Ramos (cell line): ENCODE results near the gene THAP6.
"Not testable (repeated sequence)": the region's sequence is repeated elsewhere in the genome, so short reads cannot be mapped to it uniquely, and the experiment has no call there.

Experiments
- in situ Hi-C: fragments of 300-500 bp; cut with MboI; formaldehyde crosslinking; loops from one replicate; pipeline ENCODE4 v1.14.3; 2022; ENCODE audit warnings: low sequenced_read_pairs; ENCODE audit not compliant: unreplicated experiment

The THAP6 gene, protein sequence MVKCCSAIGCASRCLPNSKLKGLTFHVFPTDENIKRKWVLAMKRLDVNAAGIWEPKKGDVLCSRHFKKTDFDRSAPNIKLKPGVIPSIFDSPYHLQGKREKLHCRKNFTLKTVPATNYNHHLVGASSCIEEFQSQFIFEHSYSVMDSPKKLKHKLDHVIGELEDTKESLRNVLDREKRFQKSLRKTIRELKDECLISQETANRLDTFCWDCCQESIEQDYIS

DNA sequence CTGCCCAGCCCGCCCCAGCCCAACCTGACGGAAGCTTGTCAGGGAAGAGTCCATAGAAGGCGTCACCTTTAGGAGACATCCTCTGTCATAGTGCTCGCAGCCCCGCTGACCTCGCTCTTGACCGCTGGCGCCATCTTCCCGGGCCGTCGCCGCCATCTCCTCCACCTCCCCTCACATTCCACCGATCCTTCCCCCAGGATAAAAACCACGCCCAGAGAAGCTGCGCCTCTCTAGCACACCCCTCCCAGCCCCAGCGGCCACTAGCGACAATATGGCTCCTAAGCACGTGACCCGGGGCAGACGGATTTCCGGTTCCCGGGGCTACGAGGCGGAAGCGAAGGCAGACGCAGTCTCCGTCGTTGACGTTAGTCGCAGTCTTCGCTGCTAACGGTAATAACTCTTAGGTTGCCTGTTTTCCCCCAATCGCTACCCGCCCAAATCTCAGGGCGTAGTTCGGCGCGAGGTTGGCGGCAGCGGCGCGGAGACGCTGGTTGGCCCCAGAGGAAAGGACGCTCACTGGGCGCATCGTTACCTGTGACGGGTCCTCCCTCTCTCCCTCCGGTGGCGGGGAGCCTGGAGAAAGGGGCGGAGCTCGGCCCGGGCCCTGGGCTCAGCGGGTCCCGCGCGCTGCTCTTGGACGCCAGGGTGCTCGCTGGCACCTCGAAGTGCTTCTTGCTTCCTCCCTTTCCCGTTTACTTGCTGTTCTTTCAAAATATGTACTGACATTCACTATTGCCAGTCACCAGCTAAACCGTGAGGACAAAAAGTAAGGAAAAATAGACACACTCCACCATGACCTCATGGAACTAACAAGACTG lies at the start of gene THAP6, which contains the start of gene RCHY1:
TSS of gene THAP6 (plus strand) at position 343 of the 818 bp plus-strand sequence. CDS start 980 bp downstream, outside the sequence.
TSS of gene RCHY1 (minus strand) at position 273 of the 818 bp plus-strand sequence. CDS start at position 156, 117 bp downstream.
- in situ Hi-C loops, result no loop called here

DNA sequence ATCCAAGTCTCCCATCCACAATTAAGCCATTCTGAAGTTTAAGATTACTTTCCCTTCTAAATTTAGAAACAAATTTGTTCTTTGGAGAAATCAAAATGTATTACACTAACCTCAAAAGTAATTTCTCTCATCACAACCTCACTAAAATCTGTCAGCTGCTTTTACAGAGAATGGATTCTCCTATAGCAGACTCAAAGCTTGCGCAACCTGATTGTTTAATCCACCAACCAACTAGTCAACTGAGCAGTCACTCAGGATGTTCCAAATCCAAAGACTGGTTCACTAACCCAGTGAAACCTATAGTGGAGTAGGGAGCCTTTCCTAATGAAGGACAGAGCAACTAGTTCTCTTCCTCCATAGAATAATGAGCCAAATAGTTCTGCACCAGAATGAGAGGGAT lies 44.4 kb upstream of the THAP6 start:
- in situ Hi-C loops, result no loop called here

DNA sequence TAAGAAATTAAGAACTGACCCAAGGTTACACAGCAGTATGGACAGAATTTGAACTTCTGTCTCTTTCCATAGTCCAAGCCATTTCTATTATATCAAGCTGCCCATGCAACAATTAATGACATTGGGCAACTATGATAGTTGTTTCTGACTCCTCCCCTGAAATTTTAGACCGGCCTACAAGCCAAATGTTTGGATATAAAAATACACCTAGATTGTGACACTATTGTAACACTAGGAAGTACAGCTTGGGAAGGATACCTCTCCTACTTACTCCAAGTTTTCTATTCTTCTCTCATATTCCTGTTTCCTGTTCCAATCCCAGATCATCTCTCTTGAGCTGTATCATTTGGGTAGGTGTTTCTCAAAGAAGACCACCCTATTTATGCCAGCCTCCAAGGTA lies 43.5 kb upstream of the THAP6 start:
- in situ Hi-C loops, result no loop called here

DNA sequence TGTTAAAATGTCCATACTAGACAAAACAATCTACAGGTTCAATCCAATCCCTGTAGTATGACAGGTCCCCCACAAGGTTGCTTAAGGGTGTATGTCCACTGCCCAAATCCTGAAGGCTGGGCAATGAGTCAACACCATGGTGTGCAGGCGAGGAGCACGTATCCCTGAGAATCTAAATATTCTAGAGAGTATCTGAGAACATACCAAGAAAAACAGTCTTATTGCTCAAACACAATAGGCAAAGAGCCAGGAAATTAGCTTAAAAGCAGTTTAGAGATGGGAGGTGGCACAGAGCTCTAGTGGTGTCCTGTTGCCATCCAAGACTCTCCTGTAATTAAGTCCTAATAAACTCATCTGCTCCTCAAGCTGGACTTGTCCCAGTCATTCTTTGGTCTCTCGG lies 37.1 kb upstream of the THAP6 start:
- in situ Hi-C loops, result no loop called here

DNA sequence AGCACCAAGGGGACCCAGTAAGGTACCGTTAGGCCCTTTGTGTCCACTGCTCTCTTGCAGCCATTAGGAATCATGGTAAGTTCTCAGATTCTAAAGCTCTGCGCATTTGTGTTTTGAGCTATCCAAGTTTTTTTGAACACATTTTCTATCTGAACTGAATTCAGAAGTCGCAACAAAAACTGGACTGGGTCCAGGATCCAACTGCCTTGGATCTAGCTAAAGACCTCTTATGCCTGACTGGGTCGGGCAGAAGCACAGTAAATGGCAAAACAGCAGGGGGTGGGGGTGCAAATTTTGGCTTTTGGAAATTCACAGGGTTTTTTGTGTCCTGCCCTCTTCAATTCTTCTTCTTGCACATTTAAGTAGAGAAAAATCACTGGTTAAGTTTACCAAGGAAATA lies 30.1 kb upstream of the THAP6 start:
- in situ Hi-C loops, result no loop called here

DNA sequence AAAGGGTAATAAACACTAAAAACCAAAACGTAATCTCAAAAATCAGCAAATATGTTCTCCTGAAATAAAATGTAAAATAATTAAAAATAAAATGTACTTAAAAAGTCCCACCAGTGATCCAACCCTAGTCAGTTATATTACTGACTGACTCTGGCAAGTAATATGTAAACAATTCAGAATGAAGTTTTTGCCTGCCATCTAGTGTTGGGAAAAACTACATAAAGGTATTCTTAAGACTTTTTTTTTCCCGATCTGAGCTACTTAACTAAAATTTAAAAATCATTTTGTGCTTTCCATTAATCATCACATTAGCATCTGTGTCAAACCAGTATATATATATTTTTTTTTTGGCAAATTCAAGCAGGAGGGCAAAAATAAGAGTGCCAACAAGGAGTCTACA lies 24.1 kb upstream of the THAP6 start:
- in situ Hi-C loops, result no loop called here

DNA sequence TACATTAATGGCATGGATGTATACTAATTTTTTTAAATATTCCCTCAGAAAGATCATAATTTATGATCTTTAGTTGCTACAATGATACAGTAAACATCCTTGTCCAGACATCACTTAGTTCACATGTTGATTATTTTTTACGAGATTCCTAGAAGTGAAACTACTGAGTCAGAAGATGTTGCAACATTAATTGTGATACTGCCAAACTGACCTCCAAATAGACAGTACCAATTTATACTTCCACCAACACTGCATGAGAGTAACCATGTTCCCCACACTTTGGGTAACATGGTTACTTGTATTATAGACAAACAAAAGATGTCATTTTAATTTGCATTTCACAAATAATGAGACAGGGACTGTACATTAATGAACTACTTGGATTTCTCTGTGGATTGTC lies 19.7 kb upstream of the THAP6 start:
- in situ Hi-C loops, result no loop called here

DNA sequence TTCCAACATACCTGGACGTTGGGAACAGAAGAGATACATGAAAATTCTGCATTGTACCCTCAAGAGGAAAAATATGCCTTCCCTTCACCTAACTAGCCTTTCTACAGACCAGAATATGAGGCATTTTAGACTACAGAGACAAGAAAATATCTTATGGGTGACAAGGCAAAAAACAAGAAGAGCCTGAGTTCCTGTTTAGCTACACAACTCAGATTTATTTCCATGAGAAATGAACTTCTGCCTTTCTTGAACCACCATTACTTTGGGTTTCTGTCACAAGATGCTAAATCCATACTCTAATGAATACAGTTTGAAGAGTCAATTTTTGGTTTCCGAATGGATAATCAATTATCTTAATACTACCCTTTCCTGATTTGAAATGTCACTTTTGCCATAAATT lies 18.8 kb upstream of the THAP6 start:
- in situ Hi-C loops, result no loop called here

DNA sequence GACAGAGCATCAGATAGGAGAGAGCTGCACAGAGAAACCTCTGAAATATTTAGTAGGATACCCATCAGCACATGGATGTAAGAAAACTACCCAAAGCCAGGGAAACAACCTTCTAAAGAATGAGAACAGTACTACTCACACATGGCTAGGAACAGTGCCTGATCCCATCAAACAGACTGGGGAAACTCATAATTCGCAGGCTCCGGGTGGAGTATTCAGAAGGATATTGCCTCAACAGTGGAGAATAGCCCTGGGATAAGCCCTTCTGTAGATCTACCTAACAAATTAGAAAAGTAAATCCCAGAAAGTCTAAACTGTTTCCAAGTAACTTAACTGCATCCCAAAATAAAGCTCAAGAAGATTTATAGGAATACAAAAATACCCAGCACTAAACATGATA lies 17.9 kb upstream of the THAP6 start:
- in situ Hi-C loops, result no loop called here

DNA sequence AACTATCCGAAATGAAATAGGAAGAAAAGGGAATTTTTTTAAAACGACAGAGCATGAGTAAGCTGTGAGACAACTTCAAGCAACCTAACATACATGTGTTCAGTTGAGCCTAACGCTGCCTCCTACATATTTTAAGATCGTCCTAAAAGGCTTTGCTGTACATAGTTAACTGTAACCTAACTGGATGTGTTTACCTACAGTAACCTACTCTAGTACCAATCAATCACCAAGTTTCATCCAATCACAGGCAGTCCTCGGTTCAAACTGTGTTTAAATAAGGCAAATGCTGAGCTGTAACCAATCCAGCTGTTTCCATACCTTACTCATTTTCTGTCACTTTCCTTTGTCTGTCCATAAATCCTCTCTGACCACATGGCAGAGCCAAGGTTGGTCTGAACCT lies 17.1 kb upstream of the THAP6 start:
- in situ Hi-C loops, result no loop called here

DNA sequence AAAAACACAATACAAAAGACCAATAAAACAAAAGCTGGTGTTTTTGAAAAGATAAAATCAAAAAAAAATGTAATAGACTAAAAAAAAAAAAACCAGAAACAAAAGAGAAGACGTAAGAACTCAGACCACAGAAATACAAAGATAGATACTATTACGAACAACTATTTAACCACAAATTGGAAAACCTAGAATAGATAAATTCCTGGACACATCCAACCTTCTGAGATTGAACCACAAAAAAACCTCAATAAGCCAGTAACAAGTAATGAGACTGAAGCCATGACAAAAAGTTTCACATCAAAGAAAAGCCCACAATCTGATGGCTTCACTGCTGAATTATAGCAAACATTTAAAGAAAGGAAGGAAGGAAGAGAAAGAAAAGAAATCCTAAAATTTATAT lies 16.2 kb upstream of the THAP6 start:
- in situ Hi-C loops, result no loop called here

DNA sequence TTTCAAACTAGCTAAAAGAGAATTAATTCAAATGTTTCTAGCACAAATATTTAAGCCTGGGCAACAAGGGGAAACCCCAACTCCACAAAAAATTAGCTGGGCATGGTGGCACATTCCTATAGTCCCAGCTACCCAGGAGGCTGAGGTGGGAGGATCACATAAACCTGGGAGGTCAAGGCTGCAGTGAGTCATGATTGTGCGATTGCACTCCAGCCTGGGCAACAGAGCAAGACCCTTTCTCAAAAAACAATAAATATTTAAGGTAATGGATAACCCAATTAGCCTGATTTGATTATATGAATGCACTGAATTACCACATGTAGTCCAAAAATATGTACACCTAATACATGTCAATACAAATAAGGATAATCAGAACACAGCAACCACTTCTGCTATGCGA lies 14.4 kb upstream of the THAP6 start:
- in situ Hi-C loops, result no loop called here

DNA sequence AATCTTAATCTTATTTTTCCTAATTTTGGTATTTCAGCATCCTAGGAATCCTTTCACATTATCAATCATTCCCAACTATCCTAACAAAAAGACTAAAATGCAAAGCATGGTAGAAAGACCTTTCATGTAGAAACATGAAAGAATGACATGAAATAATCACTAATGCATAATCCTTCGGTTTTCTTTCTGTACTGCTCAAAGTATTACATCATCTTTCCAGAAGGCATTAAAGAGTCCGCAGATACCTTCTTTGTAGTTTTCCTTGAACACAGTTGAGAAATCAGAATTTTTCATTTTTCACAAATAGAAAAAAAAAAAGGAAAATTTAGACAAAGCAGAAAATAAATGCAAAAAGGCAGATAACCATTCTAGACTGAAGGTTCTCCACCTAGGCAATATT lies 11.6 kb upstream of the THAP6 start:
- in situ Hi-C loops, result no loop called here

DNA sequence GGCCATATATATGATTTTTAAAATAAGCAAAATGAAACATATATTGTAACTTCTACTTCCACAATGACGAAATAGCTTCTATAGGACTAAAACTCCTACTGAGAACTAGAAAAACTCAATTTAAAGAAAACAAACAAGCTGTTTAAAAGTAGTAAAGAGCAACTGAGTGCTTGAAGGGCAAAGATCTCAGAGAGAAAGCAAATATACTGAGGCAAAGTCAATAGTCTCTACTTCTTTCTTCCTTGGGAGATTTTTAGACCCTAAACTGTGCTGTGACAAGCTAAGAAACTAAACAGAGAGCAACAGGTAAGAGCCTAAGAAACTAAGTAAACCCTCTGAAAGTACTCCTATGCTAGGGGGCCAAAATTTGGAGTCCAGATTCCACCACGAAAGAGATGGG lies 8.6 kb upstream of the THAP6 start:
- in situ Hi-C loops, result no loop called here

DNA sequence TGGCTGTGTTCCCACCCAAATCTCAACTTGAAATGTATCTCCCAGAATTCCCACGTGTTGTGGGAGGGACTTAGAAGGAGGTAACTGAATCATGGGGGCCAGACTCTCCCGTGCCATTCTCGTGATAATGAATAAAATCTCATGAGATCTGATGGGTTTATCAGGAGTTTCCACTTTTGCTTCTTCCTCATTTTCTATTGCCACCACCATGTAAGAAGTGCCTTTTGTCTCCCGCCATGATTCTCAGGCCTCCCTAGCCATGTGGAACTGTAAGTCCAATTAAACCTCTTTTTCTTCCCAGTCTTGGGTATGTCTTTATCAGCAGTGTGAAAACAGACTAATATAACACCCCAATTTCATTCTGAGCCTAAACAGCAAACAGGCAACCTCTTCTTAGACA lies 4.7 kb upstream of the THAP6 start:
- in situ Hi-C loops, result not testable (repeated sequence)

DNA sequence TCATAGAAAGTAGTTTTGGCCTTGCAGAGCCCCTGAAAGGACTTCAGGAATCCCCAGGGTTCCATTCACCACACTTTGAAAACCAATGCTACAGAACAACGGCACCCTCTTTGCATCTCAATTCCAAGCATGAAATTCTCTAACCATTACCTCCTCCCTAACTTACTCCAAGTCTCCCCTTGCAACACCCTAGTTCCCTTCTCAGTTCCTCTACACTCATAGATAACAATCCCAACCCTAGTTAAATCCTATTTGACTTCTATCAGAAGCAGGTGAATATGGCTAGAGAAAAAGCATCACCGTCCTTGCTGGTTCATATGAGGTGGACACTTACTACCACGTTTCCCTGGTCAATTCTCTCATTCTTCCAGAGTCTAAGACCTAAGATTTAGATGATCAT lies 2.4 kb upstream of the THAP6 start:
- in situ Hi-C loops, result no loop called here

DNA sequence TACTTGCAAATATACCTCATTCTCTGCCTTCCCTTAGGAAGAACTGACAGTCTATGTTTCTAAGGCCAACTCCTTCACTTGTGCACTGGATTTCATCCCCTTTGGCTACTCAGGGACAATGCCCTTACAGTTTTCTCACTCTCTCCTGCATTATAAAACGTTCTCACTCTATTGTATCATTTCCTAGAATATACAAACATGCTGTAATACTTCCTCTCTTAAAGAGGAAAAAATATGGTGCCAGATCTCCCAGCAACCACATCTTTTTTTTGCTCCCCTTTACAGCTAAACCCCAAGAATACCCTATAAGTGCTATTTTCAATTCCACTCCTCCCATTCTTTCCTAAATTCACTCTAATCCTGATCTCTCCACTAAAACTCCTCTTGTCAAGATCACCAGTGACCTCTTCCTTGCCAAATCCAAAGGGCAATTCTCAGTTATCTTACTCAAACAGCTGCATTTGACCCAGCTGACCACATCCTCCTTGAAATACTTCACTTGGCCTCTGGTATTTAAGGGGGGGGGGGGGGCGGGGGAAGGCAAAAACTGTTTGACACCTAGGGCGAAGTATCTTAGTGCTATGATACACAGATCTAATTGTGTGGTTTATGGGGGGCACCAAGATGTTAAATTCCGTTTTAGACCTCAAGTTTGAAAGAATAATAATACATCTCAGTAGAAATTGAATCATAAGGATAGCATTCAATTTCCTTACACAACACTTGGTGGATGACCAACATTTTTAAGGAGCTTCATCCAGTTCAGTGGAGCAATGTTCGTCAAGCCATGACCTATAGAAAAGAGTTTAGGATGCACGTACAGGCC lies 1.7 kb upstream of the THAP6 start:
- in situ Hi-C loops, result no loop called here

DNA sequence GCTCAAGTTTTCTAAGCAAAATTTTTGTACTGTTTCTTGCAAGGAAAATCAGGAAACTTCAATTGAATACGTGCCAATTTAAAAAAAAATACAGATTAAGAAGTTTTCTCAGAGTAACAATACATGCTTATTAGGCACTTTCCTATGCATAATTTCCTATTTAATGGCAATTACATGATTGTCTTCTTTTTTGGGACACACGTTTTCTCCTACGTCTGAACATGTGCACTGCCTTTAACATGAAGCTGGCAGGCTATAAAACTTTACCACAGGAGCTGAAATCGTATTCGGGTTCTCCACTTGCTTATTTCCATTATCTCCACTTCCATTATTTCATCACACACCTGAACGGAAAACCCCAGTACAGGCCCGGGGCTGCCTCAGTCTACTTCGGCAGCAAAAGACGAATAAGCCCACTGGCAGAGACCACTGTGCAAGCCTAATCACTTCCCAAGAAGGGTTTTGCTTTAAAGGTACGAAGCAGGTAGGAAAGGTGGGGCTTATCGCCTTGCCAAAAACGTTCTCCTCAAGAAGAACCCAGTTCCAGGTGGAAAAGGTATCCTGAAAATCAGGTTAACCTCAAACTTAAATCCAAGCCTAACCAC lies 645 bp upstream of the THAP6 start:
- in situ Hi-C loops, result no loop called here

DNA sequence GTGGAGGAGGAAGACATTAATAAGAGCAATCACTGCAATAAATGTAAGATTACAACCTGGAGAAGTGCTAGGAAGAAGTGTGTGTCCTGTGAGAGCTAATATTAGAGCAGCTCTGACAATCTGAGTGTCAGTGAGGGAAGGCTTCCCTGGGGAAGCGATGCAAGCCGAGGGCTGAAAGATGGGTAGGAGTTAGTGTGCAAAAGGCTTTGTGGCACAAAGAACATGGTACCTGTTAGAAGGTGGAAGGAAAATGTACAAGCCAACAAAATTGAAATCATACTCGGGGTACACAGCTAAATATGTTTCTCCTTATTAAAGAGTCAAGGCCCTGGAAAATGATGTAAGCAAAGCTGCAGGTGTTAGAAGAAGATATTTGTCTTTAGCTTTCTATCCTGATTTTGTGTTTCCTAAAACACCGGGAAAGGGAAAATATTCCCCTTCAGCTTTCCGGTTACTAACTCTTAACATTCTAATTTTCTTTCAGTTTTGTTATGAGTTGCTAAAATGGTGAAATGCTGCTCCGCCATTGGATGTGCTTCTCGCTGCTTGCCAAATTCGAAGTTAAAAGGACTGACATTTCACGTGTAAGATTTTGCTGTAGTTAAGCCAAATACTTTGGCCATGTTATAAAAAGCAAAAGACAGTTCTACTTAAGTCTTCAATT lies 808 bp downstream of the THAP6 start:
- in situ Hi-C loops, result no loop called here

DNA sequence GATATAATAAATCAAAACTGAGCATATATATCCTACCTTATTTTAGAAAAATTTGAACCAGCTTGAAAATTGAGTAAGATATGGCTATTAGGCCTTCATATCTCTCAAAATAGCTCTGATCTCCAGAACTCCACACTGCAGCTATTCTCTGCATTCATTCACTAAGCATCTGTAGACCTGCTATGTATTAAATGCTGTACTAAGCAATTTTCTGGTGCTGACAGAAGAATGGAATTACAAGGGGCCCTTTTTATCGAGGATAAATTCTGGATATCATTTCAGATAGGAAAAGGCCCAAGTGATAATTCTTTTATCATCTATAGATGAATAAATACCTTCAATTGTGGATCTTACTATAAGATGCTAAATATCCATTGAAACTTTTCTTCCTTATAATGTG lies 1.9 kb downstream of the THAP6 start:
- in situ Hi-C loops, result no loop called here
